ENCODE data around the gene ZNF407. TPM values are rescaled to one million over a fixed set of nuclear protein-coding genes. Genes with fewer than 3 reads are reported as not detected.

ZNF407 gene
- total and polyA plus RNA-seq, 2 of the 13 experiments (the other 11 are each of a cell fraction or from before 2014, with no cell fraction given) = 2.3 to 8.7 TPM

GRCh38 chr18:74896390-74896991 lies 298.8 kb downstream of the ZNF407 start (continued):
- TF ChIP-seq ARID5B (CRISPR knock-in tag; IDR thresholded peaks at IDR 0.05) (0 out of 2 replicates have a peak, but pooled peaks have one; percentile 12), ARID3A (IDR thresholded peaks at IDR 0.05; ENCODE audit: low read depth, low read length) (0 out of 2 replicates have a peak, but pooled peaks have one; percentile 12), SMC3 (IDR thresholded peaks at IDR 0.05; ENCODE audit: low read length) (peak; percentile 83), CTCF (CRISPR knock-in tag; IDR thresholded peaks at IDR 0.05) (peak; percentile 87), RCOR2 (CRISPR knock-in tag; IDR thresholded peaks at IDR 0.05) (no peak), STAG1 (CRISPR knock-in tag; IDR thresholded peaks at IDR 0.05) (peak; percentile 82), RAD21 (CRISPR knock-in tag; IDR thresholded peaks at IDR 0.05) (peak; percentile 56), ZNF747 (CRISPR knock-in tag; IDR thresholded peaks at IDR 0.05; ENCODE audit: borderline replicate concordance) (no peak), SALL1 (CRISPR knock-in tag; IDR thresholded peaks at IDR 0.05) (peak; percentile 30; the same call in 1 of the 2 replicates), FOSL2 (CRISPR knock-in tag; IDR thresholded peaks at IDR 0.05) (0 out of 2 replicates have a peak, but pooled peaks have one; percentile 11), BHLHE40 (IDR thresholded peaks at IDR 0.05; ENCODE audit: low read length) (no peak), ZNF614 (CRISPR knock-in tag; IDR thresholded peaks at IDR 0.05; ENCODE audit: borderline replicate concordance) (no peak), HOMEZ (CRISPR knock-in tag; IDR thresholded peaks at IDR 0.05; ENCODE audit: low read depth) (0 out of 2 replicates have a peak, but pooled peaks have one; percentile 23), CEBPG (CRISPR knock-in tag; IDR thresholded peaks at IDR 0.05) (peak; percentile 84)
